Osteocyte (in vitro differentiated cells): Measurements from ENCODE around the gene GLRX5. TPM values are rescaled to one million over a fixed set of nuclear protein-coding genes. Genes with fewer than 3 reads are reported as not detected.
"Not testable (repeated sequence)": the region's sequence is repeated elsewhere in the genome, so short reads cannot be mapped to it uniquely, and the experiment has no call there.

Experiments
- DNase-seq: peaks from one replicate; pipeline ENCODE4 v3.0.0; 2021; ENCODE audit warnings: mixed read lengths; ENCODE audit not compliant: unreplicated experiment; ENCODE audit errors: extremely low spot score
- H3K27ac Mint-ChIP-seq: one replicate; pipeline ENCODE4 v1.8.0; 2021; ENCODE audit warnings: mild to moderate bottlenecking, mixed read lengths; ENCODE audit not compliant: unreplicated experiment
- H3K27me3 Mint-ChIP-seq: one replicate; pipeline ENCODE4 v1.8.0; 2021; ENCODE audit warnings: mixed read lengths; ENCODE audit not compliant: unreplicated experiment
- H3K36me3 Mint-ChIP-seq: one replicate; pipeline ENCODE4 v1.8.0; 2021; ENCODE audit warnings: mixed read lengths; ENCODE audit not compliant: unreplicated experiment
- H3K4me1 Mint-ChIP-seq: one replicate; pipeline ENCODE4 v1.8.0; 2021; ENCODE audit warnings: mixed read lengths; ENCODE audit not compliant: unreplicated experiment
- H3K4me3 Mint-ChIP-seq: one replicate; pipeline ENCODE4 v1.8.0; 2021; ENCODE audit warnings: mild to moderate bottlenecking, moderate library complexity, mixed read lengths; ENCODE audit not compliant: unreplicated experiment
- H3K9me3 Mint-ChIP-seq: one replicate; pipeline ENCODE4 v1.8.0; 2021; ENCODE audit warnings: mixed read lengths; ENCODE audit not compliant: unreplicated experiment
- total RNA-seq: library from RNA; stranded (reverse); gene quantifications from 2 replicates; pipeline ENCODE4 v1.2.1, GENCODE V29; 2021
- TF ChIP-seq, protein P1 (sequence below): fragments of 200-600 bp; sonication (generic); IDR thresholded peaks from 2 replicates; pipeline ENCODE4 v1.5.0; 2021; ENCODE audit warnings: antibody characterized with exemption, mild to moderate bottlenecking, moderate library complexity

GLRX5 gene
- total RNA-seq, 1 donor from 2014 or later = 55.1 TPM

DNA sequence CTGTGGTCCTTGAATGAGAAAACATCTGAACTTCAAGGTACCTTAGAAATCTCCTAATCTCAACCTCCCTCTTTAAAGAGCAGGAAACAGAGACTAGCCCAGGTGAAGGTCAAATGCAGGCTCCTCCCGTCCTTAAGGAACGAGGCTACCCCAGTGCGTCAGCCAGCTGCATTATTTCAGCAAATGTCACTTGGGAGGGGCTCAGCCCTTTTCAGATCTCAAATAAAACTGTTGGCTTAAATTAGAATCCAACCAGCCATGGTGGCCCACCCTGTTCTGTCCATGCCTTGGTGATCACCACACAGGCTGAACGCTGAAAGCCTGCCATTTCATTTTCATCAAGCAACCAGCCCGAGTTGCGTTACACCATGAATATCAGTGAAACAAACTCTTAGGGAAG lies 25.4 kb upstream of the GLRX5 start:
- Mint-ChIP-seq H3K36me3 (peaks cover 35% of the 10 kb centered on the region), H3K27ac (no peak overlapping the region), H3K4me3 (no peak overlapping the region), H3K27me3 (no peaks in the 10 kb centered on the region), H3K4me1 (peaks cover 58% of the 10 kb centered on the region), H3K9me3 (no peaks in the 10 kb centered on the region)
- TF ChIP-seq, protein P1, sequence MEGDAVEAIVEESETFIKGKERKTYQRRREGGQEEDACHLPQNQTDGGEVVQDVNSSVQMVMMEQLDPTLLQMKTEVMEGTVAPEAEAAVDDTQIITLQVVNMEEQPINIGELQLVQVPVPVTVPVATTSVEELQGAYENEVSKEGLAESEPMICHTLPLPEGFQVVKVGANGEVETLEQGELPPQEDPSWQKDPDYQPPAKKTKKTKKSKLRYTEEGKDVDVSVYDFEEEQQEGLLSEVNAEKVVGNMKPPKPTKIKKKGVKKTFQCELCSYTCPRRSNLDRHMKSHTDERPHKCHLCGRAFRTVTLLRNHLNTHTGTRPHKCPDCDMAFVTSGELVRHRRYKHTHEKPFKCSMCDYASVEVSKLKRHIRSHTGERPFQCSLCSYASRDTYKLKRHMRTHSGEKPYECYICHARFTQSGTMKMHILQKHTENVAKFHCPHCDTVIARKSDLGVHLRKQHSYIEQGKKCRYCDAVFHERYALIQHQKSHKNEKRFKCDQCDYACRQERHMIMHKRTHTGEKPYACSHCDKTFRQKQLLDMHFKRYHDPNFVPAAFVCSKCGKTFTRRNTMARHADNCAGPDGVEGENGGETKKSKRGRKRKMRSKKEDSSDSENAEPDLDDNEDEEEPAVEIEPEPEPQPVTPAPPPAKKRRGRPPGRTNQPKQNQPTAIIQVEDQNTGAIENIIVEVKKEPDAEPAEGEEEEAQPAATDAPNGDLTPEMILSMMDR = no peak
- DNase-seq = no peak

DNA sequence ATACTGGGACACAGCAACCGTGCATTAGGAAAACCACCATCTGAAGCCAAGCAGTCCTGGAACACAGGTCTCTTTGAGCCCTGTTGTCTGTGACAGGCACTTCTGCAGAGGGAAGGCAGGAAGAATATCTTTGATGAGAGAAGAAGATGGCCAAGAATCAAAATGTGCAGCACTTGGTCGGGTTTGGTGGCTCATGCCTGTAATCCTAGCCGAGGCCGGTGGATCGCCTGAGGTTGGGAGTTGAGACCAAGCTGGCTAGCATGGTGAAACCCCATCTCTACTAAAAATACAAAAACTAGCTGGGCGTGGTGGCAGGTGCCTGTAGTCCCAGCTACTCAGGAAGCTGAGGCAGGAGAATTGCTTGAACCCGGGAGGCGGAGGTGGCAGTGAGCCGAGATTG lies 24.5 kb upstream of the GLRX5 start:
- H3K27ac Mint-ChIP-seq, H3K4me3 Mint-ChIP-seq, H3K9me3 Mint-ChIP-seq, H3K27me3 Mint-ChIP-seq, DNase-seq: not testable (repeated sequence)
- H3K4me1 Mint-ChIP-seq = peaks cover 62% of the 10 kb centered on the region
- peaks cover 33% of the 10 kb centered on the region for H3K36me3 Mint-ChIP-seq

DNA sequence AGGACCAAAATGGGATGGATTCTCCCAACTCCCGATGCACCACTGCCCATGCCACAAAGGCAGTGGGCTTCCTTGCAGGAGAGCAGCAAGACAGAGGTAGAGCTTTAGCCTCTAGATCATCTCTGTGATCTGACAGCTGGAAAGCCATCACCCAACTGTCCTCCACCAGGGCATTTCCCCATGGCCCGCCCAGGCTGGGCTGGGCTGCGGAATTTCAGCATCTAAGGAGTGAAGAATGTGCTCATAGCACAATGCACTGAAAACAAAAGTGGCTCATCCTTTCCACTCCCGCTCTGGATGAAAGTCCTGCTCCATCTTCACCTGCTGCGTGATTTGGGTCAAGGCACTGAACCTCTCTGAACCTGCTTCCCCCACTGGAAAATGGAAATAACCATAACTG lies 24.0 kb upstream of the GLRX5 start:
- Mint-ChIP-seq H3K9me3 (no peaks in the 10 kb centered on the region), H3K27me3 (no peaks in the 10 kb centered on the region), H3K4me1 (peaks cover 64% of the 10 kb centered on the region), H3K4me3 (no peak overlapping the region), H3K36me3 (peaks cover 31% of the 10 kb centered on the region), H3K27ac (no peak overlapping the region)
- TF ChIP-seq, protein P1 = no peak
- no peak for DNase-seq

DNA sequence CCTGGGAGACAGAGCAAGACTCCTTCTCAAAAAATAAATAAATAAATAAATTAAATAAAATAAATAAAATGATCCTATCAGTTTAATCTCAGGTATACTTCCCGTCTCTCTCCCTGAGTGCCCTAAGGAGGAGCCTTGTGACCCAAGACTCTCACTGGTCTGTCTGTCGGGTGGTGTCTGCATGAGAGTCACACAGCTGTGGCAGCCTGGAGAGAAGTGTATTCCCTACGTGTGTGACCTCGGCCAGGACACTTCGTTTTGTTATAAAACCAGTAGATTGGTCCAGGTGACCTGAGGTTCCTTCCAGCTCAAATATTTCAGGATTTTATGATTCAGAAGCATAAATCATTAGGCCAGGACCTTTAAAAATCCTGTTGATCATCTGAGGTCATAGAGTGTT lies 23.2 kb upstream of the GLRX5 start:
- Mint-ChIP-seq H3K36me3 (peaks cover 29% of the 10 kb centered on the region), H3K9me3 (no peaks in the 10 kb centered on the region), H3K27me3 (no peaks in the 10 kb centered on the region), H3K4me1 (peaks cover 62% of the 10 kb centered on the region), H3K4me3 (no peak overlapping the region), H3K27ac (peak overlapping the region; percentile 50)
- no peak for DNase-seq
- TF ChIP-seq, protein P1 = no peak

DNA sequence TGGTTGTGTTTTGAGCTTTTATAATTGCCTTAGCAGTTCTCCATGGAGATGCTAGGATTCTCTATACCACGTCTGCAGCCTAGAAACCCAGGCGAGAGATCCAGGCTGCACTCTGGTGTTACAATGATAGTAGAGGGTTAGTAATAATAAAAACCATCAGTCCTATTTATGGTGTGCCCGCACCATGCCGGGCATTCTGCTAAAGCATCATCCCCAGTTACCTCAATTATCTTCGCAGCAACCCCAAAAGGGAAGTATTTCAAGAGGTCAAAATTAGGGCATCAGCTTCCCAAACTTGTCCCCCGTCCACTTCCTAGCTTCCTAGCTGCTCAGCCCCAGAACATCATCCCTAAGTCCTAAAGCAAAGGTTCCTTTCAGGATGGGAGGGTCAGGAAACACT lies 21.6 kb upstream of the GLRX5 start:
- no peaks in the 10 kb centered on the region for H3K27me3 Mint-ChIP-seq
- no peak for DNase-seq
- peaks cover 19% of the 10 kb centered on the region for H3K36me3 Mint-ChIP-seq
- H3K27ac Mint-ChIP-seq = peak overlapping the region; percentile 17
- TF ChIP-seq, protein P1 = no peak
- H3K9me3 Mint-ChIP-seq = no peaks in the 10 kb centered on the region
- no peak overlapping the region for H3K4me3 Mint-ChIP-seq
- H3K4me1 Mint-ChIP-seq = peaks cover 61% of the 10 kb centered on the region
